ENCODE measurements around the gene TCL1B.
"Not testable (repeated sequence)": the region's sequence is repeated elsewhere in the genome, so short reads cannot be mapped to it uniquely, and the experiment has no call there.

TCL1B gene, protein sequence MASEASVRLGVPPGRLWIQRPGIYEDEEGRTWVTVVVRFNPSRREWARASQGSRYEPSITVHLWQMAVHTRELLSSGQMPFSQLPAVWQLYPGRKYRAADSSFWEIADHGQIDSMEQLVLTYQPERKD

GRCh38 chr14:95685978-95686922 is at the start of gene TCL1B:
Gene TCL1B, plus strand, starts transcription at chr14:95686426. Its CDS starts 42 bp downstream, at chr14:95686468.
- no peak for DNase-seq (ENCODE audit: low spot score)

GRCh38 chr14:95644981-95645380 is 41.2 kb upstream of the TCL1B start:
- DNase-seq (ENCODE audit: low spot score), result no peak

- no peak for DNase-seq (ENCODE audit: low spot score)
Measured at GRCh38 chr14:95645389-95645996, 40.7 kb upstream of the TCL1B start.

GRCh38 chr14:95647926-95648325 is 38.3 kb upstream of the TCL1B start:
- DNase-seq (ENCODE audit: low spot score), result no peak

DNA sequence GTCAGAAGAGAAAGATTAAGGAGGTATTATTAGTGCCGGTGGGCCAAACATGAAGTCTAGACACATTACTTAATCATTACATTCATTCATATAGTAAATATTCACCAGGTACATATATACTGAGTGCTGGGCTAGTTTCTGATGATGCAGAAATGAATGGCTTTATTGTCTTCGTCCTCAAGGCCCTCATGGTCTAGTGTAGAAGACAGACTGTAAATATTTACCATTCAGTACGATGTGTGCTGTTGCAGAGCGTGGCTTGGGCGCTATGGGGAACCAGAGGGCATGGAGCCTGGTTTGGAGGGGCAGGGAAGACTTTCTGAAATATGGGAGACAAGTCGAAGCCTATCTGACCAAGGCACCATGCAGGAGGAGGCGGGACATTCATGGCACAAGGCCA is 37.0 kb upstream of the TCL1B start:
- no peak for DNase-seq (ENCODE audit: low spot score)

DNA sequence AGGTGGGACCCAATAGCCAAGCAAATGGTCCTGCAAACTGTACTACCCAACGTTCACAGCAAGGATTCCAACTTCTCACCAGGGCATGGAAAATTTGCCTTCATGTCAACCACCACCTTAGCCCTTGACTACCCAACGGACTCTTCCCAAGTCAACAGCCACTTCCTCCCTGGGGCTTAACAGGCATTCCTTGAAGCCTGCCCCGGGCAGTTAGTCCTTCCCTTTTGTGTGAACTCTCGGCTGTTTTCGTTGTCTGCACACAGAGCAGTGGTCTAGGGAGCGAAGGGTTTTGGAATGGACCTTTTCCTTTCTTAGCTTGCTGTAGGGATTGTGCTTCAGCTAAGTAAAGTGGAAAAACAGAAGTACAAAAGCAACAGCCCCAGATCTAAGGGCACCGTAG is 35.2 kb upstream of the TCL1B start:
- no peak for DNase-seq (ENCODE audit: low spot score)

GRCh38 chr14:95651821-95652583 is 34.2 kb upstream of the TCL1B start:
- no peak for DNase-seq (ENCODE audit: low spot score)

- DNase-seq (ENCODE audit: low spot score), result no peak
Measured at GRCh38 chr14:95652690-95653089, 33.5 kb upstream of the TCL1B start.

GRCh38 chr14:95655461-95655860 is 30.8 kb upstream of the TCL1B start:
- no peak for DNase-seq (ENCODE audit: low spot score)

DNA sequence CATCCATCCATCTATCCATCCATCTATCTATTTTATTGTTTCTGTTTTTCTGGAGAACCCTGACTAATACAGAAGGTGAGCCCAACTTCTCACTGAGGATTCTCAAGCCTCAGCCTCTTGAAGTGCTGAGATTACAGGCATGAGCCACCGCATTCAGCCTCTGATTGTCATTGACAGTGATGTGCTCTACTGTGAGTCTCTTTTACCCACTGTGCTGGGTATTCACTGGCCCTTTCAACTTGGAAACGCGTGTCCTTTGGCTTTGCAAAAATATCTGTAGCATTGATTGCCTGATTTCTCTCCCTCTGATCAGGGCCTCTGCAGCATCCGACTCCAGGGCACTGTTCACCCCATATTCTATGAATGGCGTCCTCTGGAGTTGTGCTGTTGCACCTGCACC is 29.6 kb upstream of the TCL1B start:
- DNase-seq (ENCODE audit: low spot score), result no peak

- no peak for DNase-seq (ENCODE audit: low spot score)
Measured at GRCh38 chr14:95657454-95657853, 28.8 kb upstream of the TCL1B start.

GRCh38 chr14:95659293-95659989 is 26.8 kb upstream of the TCL1B start:
- DNase-seq (ENCODE audit: low spot score), result no peak

GRCh38 chr14:95659990-95660385 is 26.2 kb upstream of the TCL1B start:
- no peak for DNase-seq (ENCODE audit: low spot score)

GRCh38 chr14:95660651-95661515 is 25.3 kb upstream of the TCL1B start:
- no peak for DNase-seq (ENCODE audit: low spot score)

DNA sequence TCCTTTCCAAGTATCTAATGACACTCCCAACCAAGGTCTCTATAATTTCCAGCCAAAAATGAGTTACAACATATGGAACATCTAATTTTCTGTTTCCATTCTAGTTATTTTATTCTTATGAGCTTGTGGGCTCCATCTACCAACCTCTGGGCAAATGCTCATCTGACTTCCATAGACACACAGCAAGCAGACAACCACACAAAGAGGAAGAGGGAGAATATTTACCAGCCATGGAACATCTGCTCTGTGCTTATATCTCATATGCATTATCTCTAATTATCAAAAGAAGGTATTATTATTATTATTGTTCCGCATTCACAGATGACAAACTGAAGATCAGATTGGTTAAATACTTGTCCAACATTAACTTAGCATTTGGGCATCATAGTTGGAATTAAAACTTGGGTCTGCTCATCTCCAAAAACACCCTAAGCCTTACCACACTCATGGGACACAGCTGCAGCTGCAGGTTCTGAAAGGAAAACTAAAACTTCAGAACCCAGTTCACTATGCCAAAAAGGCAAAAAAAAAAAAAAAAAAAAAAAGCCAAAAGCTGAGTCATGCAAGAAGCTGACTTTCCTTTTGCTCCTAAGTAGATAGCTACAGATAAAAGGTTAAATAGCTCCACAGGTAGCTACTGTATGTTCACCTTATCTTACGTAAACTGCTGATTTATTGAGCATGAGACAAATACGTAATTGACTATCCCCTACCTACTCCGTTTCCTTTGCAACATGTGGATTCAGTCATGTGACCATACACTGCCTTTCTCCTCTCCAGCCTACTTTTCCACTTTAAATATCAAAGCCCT is 23.6 kb upstream of the TCL1B start:
- no peak for DNase-seq (ENCODE audit: low spot score)

- DNase-seq (ENCODE audit: low spot score), result no peak
Measured at GRCh38 chr14:95663226-95663797, 22.9 kb upstream of the TCL1B start.

GRCh38 chr14:95664066-95664465 is 22.2 kb upstream of the TCL1B start:
- DNase-seq (ENCODE audit: low spot score), result no peak

- DNase-seq (ENCODE audit: low spot score), result no peak
Measured at GRCh38 chr14:95664546-95664945, 21.7 kb upstream of the TCL1B start.

GRCh38 chr14:95665530-95665929 is 20.7 kb upstream of the TCL1B start:
- not testable (repeated sequence) for DNase-seq (ENCODE audit: low spot score)

DNA sequence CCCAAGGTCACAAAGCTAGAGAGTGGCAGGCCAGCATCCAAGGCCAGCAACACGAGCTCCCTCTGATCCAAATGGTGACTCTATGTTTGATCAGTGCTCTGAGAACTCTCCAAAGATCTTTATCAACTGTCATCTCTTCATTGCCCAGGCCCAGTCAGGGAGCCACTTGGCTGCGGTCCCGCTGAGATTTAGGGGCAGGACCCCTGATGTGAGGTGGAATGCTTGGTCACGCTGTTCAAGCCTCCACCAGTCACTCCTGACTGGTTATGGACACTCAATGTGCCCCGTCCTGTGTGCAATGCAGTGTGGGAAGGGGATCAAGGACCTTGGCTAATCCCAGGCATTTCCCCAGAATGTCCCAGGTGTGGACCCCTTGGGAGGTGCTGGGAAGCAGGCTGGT is 19.8 kb upstream of the TCL1B start:
- DNase-seq (ENCODE audit: low spot score), result no peak

Data from globus pallidus (tissue), 1 donor.